Neuronal stem cell (in vitro differentiated cells): ENCODE data around the gene AUTS2.
A peak's percentile ranks its signal among the peaks of the same experiment; 100 is the strongest.

Source experiments
- DNase-seq: peaks from one replicate; pipeline ENCODE4 v3.0.0-alpha.2; 2013; ENCODE audit warnings: low spot score
- H2AFZ ChIP-seq: one replicate; pipeline ENCODE4 v1.6.1; 2013; ENCODE audit warnings: mild to moderate bottlenecking, low read length, inconsistent platforms
- H2AK5ac ChIP-seq: 2 replicates; pipeline ENCODE4 v1.6.1; 2013; ENCODE audit warnings: low read depth, mild to moderate bottlenecking, inconsistent platforms, low read length, moderate library complexity, mixed read lengths
- H2BK120ac ChIP-seq: 2 replicates; pipeline ENCODE4 v1.6.1; 2013; ENCODE audit warnings: low read depth, mild to moderate bottlenecking, inconsistent platforms, low read length, moderate library complexity, mixed read lengths
- H2BK12ac ChIP-seq: one replicate; pipeline ENCODE4 v1.6.1; 2013; ENCODE audit warnings: low read length, inconsistent platforms
- H2BK15ac ChIP-seq: 2 replicates; pipeline ENCODE4 v1.6.1; 2013; ENCODE audit warnings: mild to moderate bottlenecking, low read length, inconsistent platforms, mixed read lengths
- H2BK5ac ChIP-seq: one replicate; pipeline ENCODE4 v1.6.1; 2013; ENCODE audit warnings: inconsistent platforms, mild to moderate bottlenecking, low read length, moderate library complexity
- H3K14ac ChIP-seq: one replicate; pipeline ENCODE4 v1.6.1; 2013; ENCODE audit warnings: low read length, inconsistent platforms
- H3K18ac ChIP-seq: 2 replicates; pipeline ENCODE4 v1.6.1; 2013; ENCODE audit warnings: low read length, inconsistent platforms
- H3K23ac ChIP-seq: 2 replicates; pipeline ENCODE4 v1.6.1; 2013; ENCODE audit warnings: low read depth, mild to moderate bottlenecking, mixed read lengths, low read length, inconsistent platforms; ENCODE audit not compliant: poor library complexity
- H3K27ac ChIP-seq: replicated peaks from 3 replicates; pipeline ENCODE4 v1.5.1; 2013; ENCODE audit warnings: low read length, inconsistent platforms
- H3K27me3 ChIP-seq, 3 experiments: 2 replicates each; pipeline ENCODE4 v1.6.1; 2013; ENCODE audit warnings: low read length in 3 of 3, mild to moderate bottlenecking in 2 of 3, inconsistent platforms in 1 of 3, low read depth in 1 of 3, mixed read lengths in 1 of 3, moderate library complexity in 1 of 3; ENCODE audit not compliant: control insufficient read depth in 3 of 3, insufficient read depth in 3 of 3
- H3K36me3 ChIP-seq, 2 donors: replicated peaks in 1 of 2; 2 replicates each; pipeline ENCODE4 v1.6.1; 2013; ENCODE audit warnings: low read length in 2 of 2; ENCODE audit not compliant: control insufficient read depth in 2 of 2, insufficient read depth in 2 of 2
- H3K4ac ChIP-seq: 2 replicates; pipeline ENCODE4 v1.6.1; 2013; ENCODE audit warnings: inconsistent platforms, mild to moderate bottlenecking, low read length, moderate library complexity
- H3K4me1 ChIP-seq, 2 donors: 1 replicate in 1 of 2; 2 replicates in 1 of 2; pipeline ENCODE4 v1.6.1; 2013; ENCODE audit warnings: low read length in 2 of 2, low read depth in 1 of 2; ENCODE audit not compliant: control insufficient read depth in 2 of 2, insufficient read depth in 1 of 2
- H3K4me2 ChIP-seq: one replicate; pipeline ENCODE4 v1.6.1; 2013; ENCODE audit warnings: mild to moderate bottlenecking, low read length, inconsistent platforms; ENCODE audit not compliant: insufficient read depth, poor library complexity, severe bottlenecking
- H3K4me3 ChIP-seq, 2 donors: 2 replicates each; pipeline ENCODE4 v1.5.1; 2013; ENCODE audit warnings: low read length in 2 of 2, mild to moderate bottlenecking in 2 of 2, inconsistent platforms in 1 of 2, moderate library complexity in 1 of 2
- H3K79me1 ChIP-seq: one replicate; pipeline ENCODE4 v1.6.1; 2013; ENCODE audit warnings: low read depth, mild to moderate bottlenecking, inconsistent platforms, low read length, moderate library complexity
- H3K9ac ChIP-seq: one replicate; pipeline ENCODE4 v1.6.1; 2013; ENCODE audit warnings: mild to moderate bottlenecking, low read depth, low read length, inconsistent platforms; ENCODE audit not compliant: poor library complexity
- H3K9me3 ChIP-seq, 2 donors: replicated peaks in 1 of 2; 2 replicates each; pipeline versions ENCODE3 to v1.6.1; 2013; ENCODE audit warnings: low read length in 2 of 2, mild to moderate bottlenecking in 2 of 2, inconsistent platforms in 1 of 2, low read depth in 1 of 2, mixed read lengths in 1 of 2, moderate library complexity in 1 of 2; ENCODE audit not compliant: control insufficient read depth in 2 of 2, insufficient read depth in 1 of 2
- H4K8ac ChIP-seq: one replicate; pipeline ENCODE4 v1.6.1; 2013; ENCODE audit warnings: low read depth, mild to moderate bottlenecking, inconsistent platforms, low read length, moderate library complexity
- H4K91ac ChIP-seq: one replicate; pipeline ENCODE4 v1.6.1; 2013; ENCODE audit warnings: low read length, low read depth, mild to moderate bottlenecking, inconsistent platforms; ENCODE audit not compliant: poor library complexity
- WGBS, 2 donors: extraction: QIAGEN DNeasy Blood & Tissue Kit; methylation state at CpG; one replicate each; pipeline ENCODE4 v1.1.7; 2013; ENCODE audit warnings: missing lambda C conversion rate in 2 of 2, mixed read lengths in 1 of 2; ENCODE audit not compliant: insufficient read length in 2 of 2, insufficient replicate concordance in 1 of 2; ENCODE audit errors: extremely low coverage in 2 of 2; 5-methylcytosine and 5-hydroxymethylcytosine counted together

The AUTS2 gene

GRCh38 chr7:70657571-70657970 is 1059.3 kb downstream of the AUTS2 start:
- no peaks in the 10 kb centered on the region for H3K27me3 ChIP-seq
- no peak overlapping the region for H2BK5ac ChIP-seq
- DNase-seq, result no peak
- no peaks in the 10 kb centered on the region for H3K79me1 ChIP-seq
- H3K9me3 ChIP-seq, result no peaks in the 10 kb centered on the region
- H3K18ac ChIP-seq, result no peak overlapping the region
- no peak overlapping the region for H3K4me3 ChIP-seq
- no peak overlapping the region for H3K9ac ChIP-seq
- no peak overlapping the region for H2BK12ac ChIP-seq
- WGBS, 2 donors, result no CpG with 5 or more reads among the region's 5 CpGs
- H4K91ac ChIP-seq, result no peak overlapping the region
- H3K36me3 ChIP-seq, result no peaks in the 10 kb centered on the region
- no peak overlapping the region for H2AK5ac ChIP-seq
- no peak overlapping the region for H3K14ac ChIP-seq
- no peak overlapping the region for H2BK15ac ChIP-seq
- no peak overlapping the region for H3K23ac ChIP-seq
- H4K8ac ChIP-seq, result no peak overlapping the region
- no peak overlapping the region for H2AFZ ChIP-seq
- peaks cover 11 to 13% of the 10 kb centered on the region in 2 donors for H3K4me1 ChIP-seq
- no peak overlapping the region for H3K4me2 ChIP-seq
- H3K27ac ChIP-seq, result no peak overlapping the region
- H2BK120ac ChIP-seq, result no peak overlapping the region
- no peak overlapping the region for H3K4ac ChIP-seq

GRCh38 chr7:70657989-70658632 is 1059.8 kb downstream of the AUTS2 start:
- Histone ChIP-seq H2BK120ac (no peak overlapping the region), H3K9ac (no peak overlapping the region), H3K4me1 (peaks cover 11 to 13% of the 10 kb centered on the region in 2 donors), H2BK15ac (no peak overlapping the region), H3K23ac (no peak overlapping the region), H3K79me1 (no peaks in the 10 kb centered on the region), H3K9me3 (no peaks in the 10 kb centered on the region), H4K8ac (no peak overlapping the region), H2AK5ac (no peak overlapping the region), H4K91ac (no peak overlapping the region), H2AFZ (no peak overlapping the region), H3K18ac (no peak overlapping the region), H3K14ac (no peak overlapping the region), H2BK12ac (no peak overlapping the region), H3K4me2 (no peak overlapping the region), H3K4me3 (no peak overlapping the region), H3K27me3 (no peaks in the 10 kb centered on the region), H2BK5ac (no peak overlapping the region), H3K4ac (no peak overlapping the region), H3K36me3 (no peaks in the 10 kb centered on the region), H3K27ac (no peak overlapping the region)
- no peak for DNase-seq
- no CpG with 5 or more reads among the region's 9 CpGs for WGBS, 2 donors

DNA sequence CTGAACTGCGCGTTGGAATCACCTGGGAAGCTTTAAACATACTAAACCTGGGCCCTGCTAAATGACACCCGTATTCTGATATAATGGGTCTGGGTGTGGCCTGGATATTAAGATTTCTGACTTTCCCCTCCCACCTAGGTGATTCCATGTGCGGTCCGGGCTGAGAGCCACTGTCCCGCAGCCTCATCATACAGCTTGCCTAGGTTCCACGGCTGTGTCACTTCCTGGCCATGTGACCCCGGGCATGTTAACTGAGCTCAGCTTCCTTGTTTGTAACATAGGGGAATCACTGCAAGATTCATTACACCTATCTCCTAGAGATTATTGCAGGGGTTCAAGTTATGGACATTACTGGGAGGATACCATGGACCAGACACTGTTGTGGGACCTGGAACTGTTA is 1061.0 kb downstream of the AUTS2 start:
- H3K18ac ChIP-seq, result no peak overlapping the region
- H2BK15ac ChIP-seq, result no peak overlapping the region
- no peaks in the 10 kb centered on the region for H3K79me1 ChIP-seq
- no peaks in the 10 kb centered on the region for H3K36me3 ChIP-seq
- H3K4me3 ChIP-seq, result no peak overlapping the region
- no peak overlapping the region for H3K27ac ChIP-seq
- no CpG with 5 or more reads among the region's 8 CpGs for WGBS, 2 donors
- DNase-seq, result no peak
- no peak overlapping the region for H3K14ac ChIP-seq
- no peak overlapping the region for H2BK120ac ChIP-seq
- H2BK12ac ChIP-seq, result no peak overlapping the region
- H2AFZ ChIP-seq, result no peak overlapping the region
- no peak overlapping the region for H3K9ac ChIP-seq
- no peak overlapping the region for H3K4ac ChIP-seq
- no peaks in the 10 kb centered on the region for H3K27me3 ChIP-seq
- no peak overlapping the region for H4K8ac ChIP-seq
- no peak overlapping the region for H3K23ac ChIP-seq
- H3K4me1 ChIP-seq, result peaks cover 11 to 13% of the 10 kb centered on the region in 2 donors
- H2BK5ac ChIP-seq, result no peak overlapping the region
- H4K91ac ChIP-seq, result no peak overlapping the region
- no peaks in the 10 kb centered on the region for H3K9me3 ChIP-seq
- no peak overlapping the region for H3K4me2 ChIP-seq
- no peak overlapping the region for H2AK5ac ChIP-seq

- H3K9ac ChIP-seq, result no peak overlapping the region
- H4K91ac ChIP-seq, result no peak overlapping the region
- no peak overlapping the region for H2AK5ac ChIP-seq
- no peak for DNase-seq
- H3K27me3 ChIP-seq, result no peaks in the 10 kb centered on the region
- H3K27ac ChIP-seq, result no peak overlapping the region
- no CpG with 5 or more reads among the region's 10 CpGs for WGBS, 2 donors
- H3K9me3 ChIP-seq, result no peaks in the 10 kb centered on the region
- no peak overlapping the region for H2BK120ac ChIP-seq
- no peak overlapping the region for H2BK5ac ChIP-seq
- H3K4me2 ChIP-seq, result no peak overlapping the region
- H2BK12ac ChIP-seq, result peak overlapping the region; percentile 14
- H3K18ac ChIP-seq, result no peak overlapping the region
- no peak overlapping the region for H3K4me3 ChIP-seq
- H3K4ac ChIP-seq, result no peak overlapping the region
- H2BK15ac ChIP-seq, result no peak overlapping the region
- H3K4me1 ChIP-seq, result peaks cover 11 to 13% of the 10 kb centered on the region in 2 donors
- H3K79me1 ChIP-seq, result no peaks in the 10 kb centered on the region
- H3K14ac ChIP-seq, result no peak overlapping the region
- no peak overlapping the region for H3K23ac ChIP-seq
- no peak overlapping the region for H2AFZ ChIP-seq
- no peak overlapping the region for H4K8ac ChIP-seq
- H3K36me3 ChIP-seq, result no peaks in the 10 kb centered on the region
Measured at GRCh38 chr7:70660154-70660818, 1062.0 kb downstream of the AUTS2 start.
